HG02870 (cell line): Measurements from ENCODE around the gene ARHGEF25.
"Not testable (repeated sequence)": the region's sequence is repeated elsewhere in the genome, so short reads cannot be mapped to it uniquely, and the experiment has no call there.

Source experiments
- ATAC-seq: cut with Tn5 transposase; IDR thresholded peaks from one replicate; pipeline ENCODE4 v1.9.1; 2021; ENCODE audit warnings: mild to moderate bottlenecking, moderate library complexity; ENCODE audit not compliant: unreplicated experiment

The ARHGEF25 gene

GRCh38 chr12:57584690-57585089 is 26.5 kb upstream of the ARHGEF25 start:
- ATAC-seq, result no peak

- ATAC-seq, result no peak
Measured at GRCh38 chr12:57585156-57585555, 26.1 kb upstream of the ARHGEF25 start.

GRCh38 chr12:57586128-57586527 is 25.1 kb upstream of the ARHGEF25 start:
- no peak for ATAC-seq

GRCh38 chr12:57586832-57587429 is 24.3 kb upstream of the ARHGEF25 start:
- ATAC-seq, result no peak

GRCh38 chr12:57588951-57589610 is 22.2 kb upstream of the ARHGEF25 start:
- ATAC-seq, result not testable (repeated sequence)

GRCh38 chr12:57590479-57590863 is 20.8 kb upstream of the ARHGEF25 start:
- no peak for ATAC-seq

- peak; percentile 84 for ATAC-seq
Measured at GRCh38 chr12:57590864-57591781, 20.1 kb upstream of the ARHGEF25 start, which contains the start of gene PIP4K2C. Gene PIP4K2C, plus strand, starts transcription at chr12:57591192. Its CDS starts 98 bp downstream, at chr12:57591290.

- ATAC-seq, result no peak
Measured at GRCh38 chr12:57591782-57592325, 19.4 kb upstream of the ARHGEF25 start.

GRCh38 chr12:57592551-57593165 is 18.6 kb upstream of the ARHGEF25 start:
- ATAC-seq, result no peak

GRCh38 chr12:57593187-57593586 is 18.0 kb upstream of the ARHGEF25 start:
- ATAC-seq, result no peak

GRCh38 chr12:57600395-57600794 is 10.8 kb upstream of the ARHGEF25 start:
- ATAC-seq, result no peak

- ATAC-seq, result no peak
Measured at GRCh38 chr12:57602544-57602943, 8.7 kb upstream of the ARHGEF25 start.

- no peak for ATAC-seq
Measured at GRCh38 chr12:57603324-57603723, 7.9 kb upstream of the ARHGEF25 start.

- ATAC-seq, result no peak
Measured at GRCh38 chr12:57603815-57604453, 7.3 kb upstream of the ARHGEF25 start.

GRCh38 chr12:57604454-57604991 is 6.7 kb upstream of the ARHGEF25 start, which contains the start of gene DTX3:
Gene DTX3, plus strand, starts transcription at chr12:57604824. Its CDS starts 1,694 bp downstream, at chr12:57606518.
- peak; percentile 52 for ATAC-seq

- peak; percentile 22 for ATAC-seq
Measured at GRCh38 chr12:57604992-57605810, 6.0 kb upstream of the ARHGEF25 start.

- ATAC-seq, result no peak
Measured at GRCh38 chr12:57605811-57606311, 5.4 kb upstream of the ARHGEF25 start.

GRCh38 chr12:57606399-57606798 is 4.8 kb upstream of the ARHGEF25 start:
- no peak for ATAC-seq

- ATAC-seq, result no peak
Measured at GRCh38 chr12:57606821-57607220, 4.4 kb upstream of the ARHGEF25 start.
